MCF 10A (cell line): ENCODE data around the gene MOV10L1. TPM values are rescaled to one million over a fixed set of nuclear protein-coding genes. Genes with fewer than 3 reads are reported as not detected.

Experiments used
- BruUV-seq: library from RNA; stranded (reverse); fragments of 400-500 nt; replicated peaks from 2 replicates; lab custom pipeline; 2021; lab: Mats Ljungman, UMichigan
- CTCF ChIA-PET: fragments of 300-600 bp; sonication (Branson Sonifier 250); formaldehyde crosslinking; extraction: SDS; loops from one replicate; lab custom pipeline; 2021; ENCODE audit warnings: antibody characterized with exemption, inconsistent platforms; lab: Yijun Ruan, JAX
- POLR2A ChIA-PET: fragments of 300-600, 350-650 bp; sonication (Branson Sonifier 250); formaldehyde crosslinking; extraction: SDS; loops from one replicate; lab custom pipeline; 2020; ENCODE audit warnings: antibody characterized with exemption, inconsistent platforms; lab: Yijun Ruan, JAX
- DNase-seq: peaks from one replicate; pipeline ENCODE4 v3.0.0-alpha.2; 2018; ENCODE audit not compliant: unreplicated experiment
- H3K27ac Mint-ChIP-seq: one replicate; pipeline ENCODE4 v1.8.0; 2022; ENCODE audit warnings: mild to moderate bottlenecking, low read depth, mixed read lengths; ENCODE audit not compliant: unreplicated experiment
- H3K27me3 Mint-ChIP-seq: one replicate; pipeline ENCODE4 v1.8.0; 2022; ENCODE audit warnings: mixed read lengths; ENCODE audit not compliant: insufficient read depth, unreplicated experiment
- H3K36me3 Mint-ChIP-seq: one replicate; pipeline ENCODE4 v1.8.0; 2022; ENCODE audit warnings: mild to moderate bottlenecking, moderate library complexity, mixed read lengths; ENCODE audit not compliant: insufficient read depth, unreplicated experiment
- H3K4me1 Mint-ChIP-seq: one replicate; pipeline ENCODE4 v1.8.0; 2022; ENCODE audit warnings: mixed read lengths; ENCODE audit not compliant: insufficient read depth, unreplicated experiment
- H3K4me3 Mint-ChIP-seq: one replicate; pipeline ENCODE4 v1.8.0; 2022; ENCODE audit warnings: mild to moderate bottlenecking, moderate library complexity, mixed read lengths; ENCODE audit not compliant: unreplicated experiment
- H3K9me3 Mint-ChIP-seq: one replicate; pipeline ENCODE4 v1.8.0; 2022; ENCODE audit warnings: mixed read lengths; ENCODE audit not compliant: unreplicated experiment
- CTCF ChIP-seq: fragments of 200-600 bp; IDR thresholded peaks from one replicate; pipeline ENCODE4 v1.8.0; 2022; ENCODE audit warnings: antibody characterized with exemption, mild to moderate bottlenecking; ENCODE audit not compliant: unreplicated experiment
- intact Hi-C: fragments of 100-400 bp; cut with micrococcal nuclease; formaldehyde crosslinking; loops from 2 replicates; pipeline ENCODE4 v1.14.1; 2022
- total RNA-seq: library from RNA; stranded (reverse); gene quantifications from 2 replicates; pipeline ENCODE4 v1.2.3, GENCODE V29; 2022

MOV10L1 gene
- total RNA-seq, 1 experiment from 2014 or later: not detected

DNA sequence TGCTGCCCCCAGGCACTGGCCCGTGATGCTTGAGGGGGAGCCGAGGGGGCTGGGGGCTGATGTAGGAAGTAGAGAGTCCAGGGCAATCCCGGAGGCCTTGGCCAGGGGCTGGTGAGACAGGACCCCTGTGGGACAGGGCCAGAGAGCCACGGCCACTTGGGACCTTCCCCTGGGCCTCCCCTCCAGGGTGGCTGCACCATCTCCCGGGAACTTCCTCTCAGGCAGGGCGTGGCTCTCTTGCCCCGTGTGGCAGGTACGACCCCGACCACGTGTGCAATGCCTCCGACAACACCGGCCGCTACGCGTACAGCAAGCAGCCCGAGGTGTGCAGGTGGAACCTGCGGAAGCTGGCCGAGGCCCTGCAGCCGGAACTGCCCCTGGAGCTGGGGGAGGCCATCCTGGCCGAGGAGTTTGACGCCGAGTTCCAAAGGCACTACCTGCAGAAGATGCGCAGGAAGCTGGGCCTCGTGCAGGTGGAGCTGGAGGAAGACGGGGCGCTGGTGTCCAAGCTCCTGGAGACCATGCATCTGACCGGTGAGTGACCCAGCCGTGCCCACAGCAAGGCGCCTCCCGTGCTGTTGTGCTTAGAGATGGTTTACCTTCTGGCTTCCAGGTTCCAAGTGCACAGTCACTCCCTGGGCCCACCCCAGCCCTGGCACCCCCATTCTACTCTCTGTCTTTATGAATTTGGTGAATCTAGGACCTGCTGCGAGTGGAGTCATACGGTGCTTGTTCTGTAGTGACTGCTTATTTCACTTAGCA, 120.8 kb downstream of the MOV10L1 start:
- H3K9me3 Mint-ChIP-seq: no peaks in the 10 kb centered on the region
- ChIA-PET POLR2A (no interaction called here), CTCF (interaction anchor here (0.9 to 2.1 kb wide), 6 partner anchors 8 to 68 kb away, joined by 3 to 19 read pairs (median 4); no protein-coding TSS in a partner anchor)
- BruUV-seq: no TSS peak
- H3K36me3 Mint-ChIP-seq: peaks cover 81% of the 10 kb centered on the region
- intact Hi-C loops: no loop called here
- DNase-seq: no peak
- peaks cover 6% of the 10 kb centered on the region for H3K4me1 Mint-ChIP-seq
- no peaks in the 10 kb centered on the region for H3K27me3 Mint-ChIP-seq
- no peak overlapping the region for H3K27ac Mint-ChIP-seq
- H3K4me3 Mint-ChIP-seq: no peak overlapping the region
- no peak for TF ChIP-seq CTCF

GRCh38 chr22:50211147-50211546, 121.3 kb downstream of the MOV10L1 start:
- no peak for DNase-seq
- intact Hi-C loops: no loop called here
- peaks cover 78% of the 10 kb centered on the region for H3K36me3 Mint-ChIP-seq
- no peak overlapping the region for H3K4me3 Mint-ChIP-seq
- no peaks in the 10 kb centered on the region for H3K9me3 Mint-ChIP-seq
- POLR2A ChIA-PET: no interaction called here
- CTCF ChIA-PET: interaction anchor here (0.9 to 2.1 kb wide), 6 partner anchors 8 to 68 kb away, joined by 3 to 19 read pairs (median 4); no protein-coding TSS in a partner anchor
- no peak overlapping the region for H3K27ac Mint-ChIP-seq
- no TSS peak for BruUV-seq
- H3K4me1 Mint-ChIP-seq: peaks cover 6% of the 10 kb centered on the region
- H3K27me3 Mint-ChIP-seq: no peaks in the 10 kb centered on the region
- no peak for TF ChIP-seq CTCF

Other genes with a start within 250 kb of the MOV10L1 start
- 15.9 and 16.4 TPM in 2 replicates for gene ZBED4, start 236.2 kb upstream of the MOV10L1 start, total RNA-seq
- gene ALG12, start 171.6 kb upstream of the MOV10L1 start, total RNA-seq: 16.6 and 18.2 TPM in 2 replicates
- 70.7 and 107 TPM in 2 replicates for gene CRELD2, start 171.4 kb upstream of the MOV10L1 start, total RNA-seq
- gene PIM3, start 129.2 kb upstream of the MOV10L1 start, total RNA-seq: 56.3 and 73.5 TPM in 2 replicates
- gene IL17REL, start 77.2 kb upstream of the MOV10L1 start, total RNA-seq: not detected in 2 replicates
- gene TTLL8, start 31.7 kb upstream of the MOV10L1 start, total RNA-seq: not detected in 2 replicates
- not detected in 2 replicates for gene MLC1, start 4.6 kb upstream of the MOV10L1 start, total RNA-seq
- 0.77 and 2.7 TPM in 2 replicates for gene PANX2, start 80.7 kb downstream of the MOV10L1 start, total RNA-seq
- gene TRABD, start 95.9 kb downstream of the MOV10L1 start, total RNA-seq: 60.6 and 63.8 TPM in 2 replicates
- 16.1 and 21.9 TPM in 2 replicates for gene SELENOO, start 111.0 kb downstream of the MOV10L1 start, total RNA-seq
- 27.6 and 27.9 TPM in 2 replicates for gene TUBGCP6, start 155.0 kb downstream of the MOV10L1 start, total RNA-seq
- 27.5 and 29.2 TPM in 2 replicates for gene HDAC10, start 161.3 kb downstream of the MOV10L1 start, total RNA-seq
- 24.9 and 25.0 TPM in 2 replicates for gene MAPK12, start 171.7 kb downstream of the MOV10L1 start, total RNA-seq
- 10.4 and 11.9 TPM in 2 replicates for gene MAPK11, start 180.4 kb downstream of the MOV10L1 start, total RNA-seq
- 199 and 200 TPM in 2 replicates for gene PLXNB2, start 217.6 kb downstream of the MOV10L1 start, total RNA-seq
- 4.0 and 5.5 TPM in 2 replicates for gene DENND6B, start 237.0 kb downstream of the MOV10L1 start, total RNA-seq